ENCODE data around the gene BTRC.

The BTRC gene

GRCh38 chr10:101595591-101596433 is 241.8 kb downstream of the BTRC start:
- peak; percentile 21 for DNase-seq

GRCh38 chr10:101597091-101597900 is 243.3 kb downstream of the BTRC start:
- no peak for DNase-seq

DNA sequence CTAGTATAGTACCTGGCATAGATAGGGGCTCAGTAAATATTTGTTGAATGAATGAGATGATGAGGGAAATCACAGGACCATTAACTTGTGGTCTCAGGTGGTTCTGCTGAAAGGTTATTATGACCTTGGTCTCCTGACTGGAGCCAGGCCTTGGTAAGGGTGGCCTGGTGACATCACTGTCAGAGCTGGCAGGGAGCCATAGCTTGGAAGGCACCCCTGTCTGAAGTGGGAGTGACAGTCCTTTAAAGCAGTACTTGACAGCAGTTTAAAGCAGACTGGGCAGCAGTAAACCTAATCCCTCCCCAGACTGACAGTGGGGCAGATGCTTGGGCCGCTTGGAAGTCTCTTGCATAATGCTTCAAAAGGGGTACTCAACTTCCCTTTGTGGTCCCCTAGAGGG is 247.6 kb downstream of the BTRC start:
- DNase-seq: no peak

- peak; percentile 70 for DNase-seq
Measured at GRCh38 chr10:101602761-101603398, 248.9 kb downstream of the BTRC start.

Measured in fibroblast of skin of right biceps (primary cell).